ENCODE results near the gene SLC7A11. TPM values are rescaled to one million over a fixed set of nuclear protein-coding genes. Genes with fewer than 3 reads are reported as not detected.

SLC7A11 gene
- total RNA-seq, 4 donors from 2014 or later, result under 0.01 to 0.30 (median 0.21) TPM

DNA sequence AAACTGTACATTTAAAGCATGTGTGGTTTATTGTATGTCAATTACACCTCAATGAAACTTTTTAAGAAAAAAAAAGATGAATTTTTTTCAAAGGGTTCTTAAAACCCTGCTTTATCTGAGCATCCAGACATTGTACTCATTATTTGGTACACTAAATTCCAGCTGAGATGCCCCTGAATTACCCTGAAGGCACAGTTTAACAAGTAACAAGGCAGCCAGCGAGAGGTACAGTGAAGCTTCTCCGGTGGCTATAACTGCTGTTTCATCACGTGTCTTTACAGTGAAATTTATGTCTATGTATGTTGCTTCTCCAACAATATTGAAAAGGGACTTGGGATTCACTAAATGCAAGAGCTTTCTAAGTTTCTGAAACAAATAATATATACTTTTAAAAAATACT is 15.8 kb downstream of the SLC7A11 start:
- no peaks in the 10 kb centered on the region for H3K9me3 ChIP-seq
- no peak overlapping the region for H3K27ac ChIP-seq
- DNase-seq (ENCODE audit: low spot score in 2 of 2), result no peak
- WGBS, 2 donors, result 59 to 81% methylated on average over 3 of the region's 3 CpGs
- H3K4me3 ChIP-seq, result no peak overlapping the region
- TF ChIP-seq, protein P1, sequence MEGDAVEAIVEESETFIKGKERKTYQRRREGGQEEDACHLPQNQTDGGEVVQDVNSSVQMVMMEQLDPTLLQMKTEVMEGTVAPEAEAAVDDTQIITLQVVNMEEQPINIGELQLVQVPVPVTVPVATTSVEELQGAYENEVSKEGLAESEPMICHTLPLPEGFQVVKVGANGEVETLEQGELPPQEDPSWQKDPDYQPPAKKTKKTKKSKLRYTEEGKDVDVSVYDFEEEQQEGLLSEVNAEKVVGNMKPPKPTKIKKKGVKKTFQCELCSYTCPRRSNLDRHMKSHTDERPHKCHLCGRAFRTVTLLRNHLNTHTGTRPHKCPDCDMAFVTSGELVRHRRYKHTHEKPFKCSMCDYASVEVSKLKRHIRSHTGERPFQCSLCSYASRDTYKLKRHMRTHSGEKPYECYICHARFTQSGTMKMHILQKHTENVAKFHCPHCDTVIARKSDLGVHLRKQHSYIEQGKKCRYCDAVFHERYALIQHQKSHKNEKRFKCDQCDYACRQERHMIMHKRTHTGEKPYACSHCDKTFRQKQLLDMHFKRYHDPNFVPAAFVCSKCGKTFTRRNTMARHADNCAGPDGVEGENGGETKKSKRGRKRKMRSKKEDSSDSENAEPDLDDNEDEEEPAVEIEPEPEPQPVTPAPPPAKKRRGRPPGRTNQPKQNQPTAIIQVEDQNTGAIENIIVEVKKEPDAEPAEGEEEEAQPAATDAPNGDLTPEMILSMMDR (IDR thresholded peaks at IDR 0.05), result no peak
- TF ChIP-seq POLR2A (IDR thresholded peaks at IDR 0.05) (no peak), EP300 (IDR thresholded peaks at IDR 0.05) (no peak)
- H3K27me3 ChIP-seq, result no peaks in the 10 kb centered on the region
- H3K36me3 ChIP-seq, result no peaks in the 10 kb centered on the region
- H3K4me1 ChIP-seq, result peaks cover 0 to 7% (median 3%) of the 10 kb centered on the region in 4 donors

DNA sequence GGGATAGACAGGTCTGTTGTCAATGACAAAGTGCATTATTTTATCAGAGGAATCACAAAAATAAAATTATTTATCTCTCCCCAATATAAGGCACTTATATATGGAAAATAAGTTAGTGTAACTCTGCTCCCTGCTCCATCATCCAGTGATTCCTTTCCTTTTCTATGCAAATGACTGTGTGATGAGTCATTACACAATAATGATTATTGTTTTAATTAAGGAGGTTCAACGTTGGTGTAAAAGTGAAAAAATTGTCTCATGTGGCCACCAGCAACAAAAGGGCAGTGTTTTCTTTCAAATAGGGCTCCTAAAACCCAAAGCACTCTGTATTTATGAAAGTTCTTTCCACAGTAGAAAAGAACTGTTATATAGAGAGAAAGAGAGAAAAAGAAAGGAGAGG is 16.7 kb downstream of the SLC7A11 start:
- Histone ChIP-seq H3K36me3 (no peaks in the 10 kb centered on the region), H3K4me3 (no peak overlapping the region), H3K27ac (no peak overlapping the region), H3K27me3 (no peaks in the 10 kb centered on the region), H3K9me3 (no peaks in the 10 kb centered on the region), H3K4me1 (peaks cover 0 to 7% (median 3%) of the 10 kb centered on the region in 4 donors)
- no peak for DNase-seq (ENCODE audit: low spot score in 2 of 2)
- TF ChIP-seq, protein P1 (IDR thresholded peaks at IDR 0.05), result no peak
- TF ChIP-seq POLR2A (IDR thresholded peaks at IDR 0.05) (no peak), EP300 (IDR thresholded peaks at IDR 0.05) (no peak)
- WGBS, 2 donors, result 6 to 22% methylated on average over 1 of the region's 1 CpG

DNA sequence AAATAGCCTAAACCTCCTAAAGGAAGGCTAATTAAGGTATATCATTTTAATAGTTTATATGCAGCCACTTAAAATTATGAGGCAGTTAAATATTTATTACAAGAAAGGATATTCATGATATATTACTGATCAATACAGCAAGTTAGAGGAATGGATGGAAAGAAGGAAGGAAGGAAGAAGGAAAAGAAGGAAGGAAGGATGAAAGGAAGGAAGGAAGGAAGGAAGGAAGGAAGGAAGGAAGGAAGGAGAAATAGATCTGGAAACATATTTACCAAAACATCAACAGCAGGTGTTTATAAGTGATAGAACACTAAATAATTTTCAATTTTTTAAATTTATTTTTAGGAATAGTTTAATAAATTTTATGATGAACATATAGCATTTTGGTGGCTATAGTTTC is 17.5 kb downstream of the SLC7A11 start:
- TF ChIP-seq POLR2A (IDR thresholded peaks at IDR 0.05) (no peak), EP300 (IDR thresholded peaks at IDR 0.05) (no peak)
- TF ChIP-seq, protein P1 (IDR thresholded peaks at IDR 0.05), result no peak
- Histone ChIP-seq H3K27me3 (no peaks in the 10 kb centered on the region), H3K9me3 (no peaks in the 10 kb centered on the region), H3K27ac (no peak overlapping the region), H3K4me1 (peaks cover 0 to 7% (median 3%) of the 10 kb centered on the region in 4 donors), H3K4me3 (no peak overlapping the region), H3K36me3 (no peaks in the 10 kb centered on the region)
- DNase-seq (ENCODE audit: low spot score in 2 of 2), result no peak

DNA sequence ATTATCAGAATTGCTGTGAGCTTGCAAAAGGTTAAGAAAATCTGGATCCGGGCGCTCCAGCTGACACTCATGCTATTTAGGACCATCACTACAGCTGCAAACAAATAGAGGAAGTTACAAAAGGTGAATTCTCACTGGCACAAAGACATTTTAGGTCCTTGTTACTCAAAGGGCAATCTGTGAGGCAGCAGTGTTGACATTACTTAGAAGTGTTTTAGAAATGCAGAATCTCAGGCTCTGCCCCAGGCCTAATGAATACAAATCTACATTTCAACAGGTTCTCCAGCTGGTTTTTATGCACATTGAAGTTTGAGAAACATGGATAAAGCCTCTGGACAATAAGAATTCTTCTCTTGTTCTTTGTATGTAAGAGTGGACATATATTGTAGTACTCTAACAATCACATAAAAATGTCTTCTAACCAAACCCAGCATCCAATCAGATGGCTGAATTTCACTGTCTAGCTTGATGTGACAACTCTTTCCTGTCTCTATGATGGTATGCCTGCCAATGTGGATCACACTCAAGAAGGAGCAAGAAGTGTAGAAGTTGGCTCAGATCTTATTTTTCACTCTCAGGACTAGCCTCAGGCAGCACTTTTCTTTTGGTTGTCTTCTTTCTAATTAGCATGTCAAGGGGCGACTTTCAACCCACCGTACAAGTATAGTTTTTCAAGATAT is 18.8 kb downstream of the SLC7A11 start:
- Histone ChIP-seq H3K27me3 (no peaks in the 10 kb centered on the region), H3K9me3 (no peaks in the 10 kb centered on the region), H3K27ac (no peak overlapping the region), H3K4me3 (no peak overlapping the region), H3K36me3 (no peaks in the 10 kb centered on the region), H3K4me1 (peaks cover 0 to 7% (median 3%) of the 10 kb centered on the region in 4 donors)
- DNase-seq (ENCODE audit: low spot score in 2 of 2), result no peak
- no peak for TF ChIP-seq EP300 (IDR thresholded peaks at IDR 0.05)
- TF ChIP-seq, protein P1 (IDR thresholded peaks at IDR 0.05), result no peak
- 72 to 75% methylated on average over 4 of the region's 4 CpGs for WGBS, 2 donors

DNA sequence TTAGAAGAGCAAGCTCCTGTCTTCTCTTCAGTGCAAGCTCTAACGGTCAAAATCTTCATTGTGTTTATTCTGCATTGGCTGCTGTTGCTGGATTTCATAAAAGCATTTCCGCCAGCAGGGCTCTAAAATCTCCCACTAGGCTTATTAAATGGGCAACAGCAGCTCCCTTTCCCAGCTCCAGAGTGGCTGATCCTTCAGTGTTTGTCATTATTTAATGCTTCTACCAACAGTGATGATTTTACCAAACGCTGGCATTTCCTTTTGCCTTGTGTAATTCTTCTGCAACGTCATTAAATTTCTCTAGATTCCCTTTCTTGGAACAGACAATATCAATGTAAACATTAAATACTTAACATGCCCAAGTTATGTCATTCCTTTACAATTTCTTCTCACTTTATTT is 20.1 kb downstream of the SLC7A11 start:
- no peak for TF ChIP-seq POLR2A (IDR thresholded peaks at IDR 0.05)
- TF ChIP-seq EP300 (IDR thresholded peaks at IDR 0.05), result no peak
- TF ChIP-seq, protein P1 (IDR thresholded peaks at IDR 0.05), result no peak
- Histone ChIP-seq H3K4me3 (no peak overlapping the region), H3K9me3 (no peaks in the 10 kb centered on the region), H3K27ac (no peak overlapping the region), H3K4me1 (peaks cover 0 to 7% (median 3%) of the 10 kb centered on the region in 4 donors), H3K36me3 (no peaks in the 10 kb centered on the region), H3K27me3 (no peaks in the 10 kb centered on the region)
- DNase-seq (ENCODE audit: low spot score in 2 of 2), result no peak
- WGBS, 2 donors, result 17 to 24% methylated on average over 4 of the region's 4 CpGs
